GM23248 (cell line): ENCODE measurements around the gene BTBD19.

Source experiments
- EZH2 ChIP-seq: fragments of 200-600 bp; sonication (generic); IDR thresholded peaks from 2 replicates; pipeline ENCODE4 v1.6.1; 2018; ENCODE audit warnings: antibody characterized with exemption, mild to moderate bottlenecking; ENCODE audit not compliant: insufficient read depth, poor library complexity, severe bottlenecking
- EZH2phosphoT487 ChIP-seq: fragments of 200-600 bp; sonication (generic); IDR thresholded peaks from 2 replicates; pipeline ENCODE4 v1.6.1; 2018; ENCODE audit warnings: antibody characterized with exemption, moderate library complexity, mild to moderate bottlenecking, low read depth; ENCODE audit not compliant: insufficient read depth

GRCh38 chr1:44759077-44759476 lies 49.2 kb upstream of the BTBD19 start:
- TF ChIP-seq EZH2phosphoT487 (no peak), EZH2 (no peak)
